Measurements from ENCODE around the gene PRTFDC1.

The PRTFDC1 gene

GRCh38 chr10:24993237-24993958, 41.0 kb upstream of the PRTFDC1 start:
- H3K4me1 ChIP-seq (ENCODE audit: control insufficient read depth, low read length) = no peaks in the 10 kb centered on the region
- H4K20me1 ChIP-seq (ENCODE audit: control insufficient read depth, insufficient read depth, low read depth, low read length) = no peaks in the 10 kb centered on the region
- TF ChIP-seq EZH2phosphoT487 (IDR thresholded peaks at IDR 0.05; ENCODE audit: borderline replicate concordance, low read length) (no peak), CTCF (IDR thresholded peaks at IDR 0.05; ENCODE audit: low read depth, low read length, poor library complexity, severe bottlenecking) (no peak)
- no peaks in the 10 kb centered on the region for H3K9me3 ChIP-seq (ENCODE audit: control insufficient read depth, insufficient read depth, low read length)
- no peaks in the 10 kb centered on the region for H3K36me3 ChIP-seq (ENCODE audit: control insufficient read depth, low read length)
- H3F3A ChIP-seq (ENCODE audit: control insufficient read depth, insufficient read depth) = no peaks in the 10 kb centered on the region
- H3K9me2 ChIP-seq (replicated peaks; ENCODE audit: control insufficient read depth, low read length) = no peaks in the 10 kb centered on the region
- H3K79me2 ChIP-seq (ENCODE audit: control insufficient read depth, low read length) = no peaks in the 10 kb centered on the region
- H3K27ac ChIP-seq (ENCODE audit: low read depth, low read length) = no peak overlapping the region
- no peak overlapping the region for H3K4me2 ChIP-seq (ENCODE audit: low read length)
- no peaks in the 10 kb centered on the region for H3K27me3 ChIP-seq (ENCODE audit: control insufficient read depth, low read length)
- no peak overlapping the region for H3K4me3 ChIP-seq (ENCODE audit: low read length)

GRCh38 chr10:24992512-24993133, 40.2 kb upstream of the PRTFDC1 start:
- H3K9me2 ChIP-seq (replicated peaks; ENCODE audit: control insufficient read depth, low read length) = no peaks in the 10 kb centered on the region
- H3K4me2 ChIP-seq (ENCODE audit: low read length) = no peak overlapping the region
- H3K27me3 ChIP-seq (ENCODE audit: control insufficient read depth, low read length) = no peaks in the 10 kb centered on the region
- no peaks in the 10 kb centered on the region for H3K79me2 ChIP-seq (ENCODE audit: control insufficient read depth, low read length)
- H4K20me1 ChIP-seq (ENCODE audit: control insufficient read depth, insufficient read depth, low read depth, low read length) = no peaks in the 10 kb centered on the region
- H3K27ac ChIP-seq (ENCODE audit: low read depth, low read length) = no peak overlapping the region
- no peaks in the 10 kb centered on the region for H3K4me1 ChIP-seq (ENCODE audit: control insufficient read depth, low read length)
- H3K4me3 ChIP-seq (ENCODE audit: low read length) = no peak overlapping the region
- H3K9me3 ChIP-seq (ENCODE audit: control insufficient read depth, insufficient read depth, low read length) = no peaks in the 10 kb centered on the region
- no peaks in the 10 kb centered on the region for H3F3A ChIP-seq (ENCODE audit: control insufficient read depth, insufficient read depth)
- no peaks in the 10 kb centered on the region for H3K36me3 ChIP-seq (ENCODE audit: control insufficient read depth, low read length)
- TF ChIP-seq CTCF (IDR thresholded peaks at IDR 0.05; ENCODE audit: low read depth, low read length, poor library complexity, severe bottlenecking) (no peak), EZH2phosphoT487 (IDR thresholded peaks at IDR 0.05; ENCODE audit: borderline replicate concordance, low read length) (no peak)

GRCh38 chr10:24991298-24991697, 38.9 kb upstream of the PRTFDC1 start:
- H3K27me3 ChIP-seq (ENCODE audit: control insufficient read depth, low read length) = no peaks in the 10 kb centered on the region
- TF ChIP-seq EZH2phosphoT487 (IDR thresholded peaks at IDR 0.05; ENCODE audit: borderline replicate concordance, low read length) (no peak), CTCF (IDR thresholded peaks at IDR 0.05; ENCODE audit: low read depth, low read length, poor library complexity, severe bottlenecking) (no peak)
- no peaks in the 10 kb centered on the region for H3F3A ChIP-seq (ENCODE audit: control insufficient read depth, insufficient read depth)
- H3K9me3 ChIP-seq (ENCODE audit: control insufficient read depth, insufficient read depth, low read length) = no peaks in the 10 kb centered on the region
- H3K4me2 ChIP-seq (ENCODE audit: low read length) = no peak overlapping the region
- no peaks in the 10 kb centered on the region for H3K4me1 ChIP-seq (ENCODE audit: control insufficient read depth, low read length)
- no peaks in the 10 kb centered on the region for H4K20me1 ChIP-seq (ENCODE audit: control insufficient read depth, insufficient read depth, low read depth, low read length)
- H3K27ac ChIP-seq (ENCODE audit: low read depth, low read length) = no peak overlapping the region
- no peaks in the 10 kb centered on the region for H3K79me2 ChIP-seq (ENCODE audit: control insufficient read depth, low read length)
- no peaks in the 10 kb centered on the region for H3K9me2 ChIP-seq (replicated peaks; ENCODE audit: control insufficient read depth, low read length)
- H3K4me3 ChIP-seq (ENCODE audit: low read length) = no peak overlapping the region
- H3K36me3 ChIP-seq (ENCODE audit: control insufficient read depth, low read length) = no peaks in the 10 kb centered on the region

Data from DOHH2 (cell line).